Activated CD4-positive, alpha-beta T cell treated with anti-CD3 and anti-CD28 coated beads, Interleukin-2, amount 50 U/mL, for 1 hour (primary cell): Measurements from ENCODE around the gene UTP15.

ENCODE experiments used
- DNase-seq: peaks from one replicate; pipeline ENCODE4 v3.0.0-alpha.2; 2020

The UTP15 gene

GRCh38 chr5:73565139-73565968, at the start of gene UTP15, which contains the start of gene ANKRA2:
TSS of gene UTP15 (plus strand) at chr5:73565743. CDS start at chr5:73567345, 1,602 bp downstream.
TSS of gene ANKRA2 (minus strand) at chr5:73565639. CDS start at chr5:73562881, 2,758 bp downstream.
- peak; percentile 100 for DNase-seq

GRCh38 chr5:73519531-73520283, 45.8 kb upstream of the UTP15 start:
- peak; percentile 58 for DNase-seq

DNA sequence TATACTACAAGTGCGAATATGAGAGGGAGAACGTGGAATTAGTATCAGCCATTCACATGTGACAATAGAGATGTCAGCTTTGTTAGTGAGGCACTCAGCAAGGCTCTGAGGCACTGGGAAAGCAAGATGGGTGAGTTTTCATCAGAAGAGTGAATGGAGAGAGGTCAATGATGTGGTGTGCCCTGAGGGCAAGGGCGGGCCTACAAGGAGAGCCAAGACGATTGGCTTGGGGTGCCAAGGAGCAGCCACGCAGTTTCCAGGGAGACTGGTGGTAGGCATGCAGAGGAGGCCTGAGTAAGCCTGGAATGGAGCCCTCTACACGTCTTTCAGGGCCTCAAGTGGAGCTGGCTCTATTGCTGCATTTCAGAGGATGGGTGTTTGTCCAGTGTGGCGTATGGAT, 42.6 kb upstream of the UTP15 start:
- no peak for DNase-seq

GRCh38 chr5:73523861-73524260, 41.7 kb upstream of the UTP15 start:
- DNase-seq, result no peak

DNA sequence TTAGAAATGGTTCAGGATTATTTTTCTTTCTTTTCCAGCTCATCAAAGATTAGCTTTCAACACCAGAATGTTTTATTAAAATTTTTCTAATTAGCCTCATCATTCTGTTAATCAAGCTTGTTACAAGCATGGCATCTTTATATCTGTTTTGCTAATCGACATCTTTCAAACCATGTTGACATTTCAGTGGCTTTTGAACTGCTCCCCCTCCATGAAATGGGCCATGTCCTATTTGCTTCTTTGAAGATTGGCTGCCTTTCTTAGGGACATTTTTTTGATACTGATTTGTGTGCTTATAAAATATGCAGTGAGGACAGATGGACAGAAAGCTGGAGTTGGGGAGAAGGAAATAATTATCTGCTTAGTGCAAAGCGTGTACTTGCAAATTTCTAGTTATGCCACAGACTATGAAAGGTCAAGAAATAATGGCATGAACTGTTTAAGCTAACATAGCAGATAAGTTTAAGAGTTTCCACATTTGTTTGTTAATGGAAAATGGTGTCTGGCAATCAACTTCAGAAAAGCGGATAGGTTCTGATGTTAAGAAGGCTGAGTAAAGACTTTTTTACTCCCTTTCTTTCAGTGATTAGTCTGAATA, 39.8 kb upstream of the UTP15 start:
- no peak for DNase-seq

GRCh38 chr5:73528248-73528647, 37.3 kb upstream of the UTP15 start:
- DNase-seq, result no peak

DNA sequence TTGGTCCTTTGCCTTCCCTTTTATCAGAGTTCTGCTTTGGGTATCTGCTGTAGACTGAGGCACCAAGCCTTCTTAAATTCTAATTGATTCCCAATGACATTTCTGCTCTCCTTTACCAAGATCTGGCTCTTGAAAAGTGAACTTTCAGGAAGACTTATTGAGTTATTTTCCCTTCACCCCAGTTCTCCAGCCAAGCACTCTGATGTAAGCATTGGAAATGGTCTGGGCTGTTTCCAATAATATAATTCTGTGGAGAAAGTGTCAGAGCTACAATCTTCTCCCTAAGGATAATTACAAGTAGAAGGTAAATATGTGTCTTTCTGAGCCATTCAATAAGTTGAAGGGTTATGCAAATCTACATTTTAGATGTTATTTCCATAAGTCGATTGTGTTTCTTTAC, 36.5 kb upstream of the UTP15 start:
- no peak for DNase-seq

- no peak for DNase-seq
These were observed 34.2 kb upstream of the UTP15 start for GRCh38 chr5:73531356-73531755.

DNA sequence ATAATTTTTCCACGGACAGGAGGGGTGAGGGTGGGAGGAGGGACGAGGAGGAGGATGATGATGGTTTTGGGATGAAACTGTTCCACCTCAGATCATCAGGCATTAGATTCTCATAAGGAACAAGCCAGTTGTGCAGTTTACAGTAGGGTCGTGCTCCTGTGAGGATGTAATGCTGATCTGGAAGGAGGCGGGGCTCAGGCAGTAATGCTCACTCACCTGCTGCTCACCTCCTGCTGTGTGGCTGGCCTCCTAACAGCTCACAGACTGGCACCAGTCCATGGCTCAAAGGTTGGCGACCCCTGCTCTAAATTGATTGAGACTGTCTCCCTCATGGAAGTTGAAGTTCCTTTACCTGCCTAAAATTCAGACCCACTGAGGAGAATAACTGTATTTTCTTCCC, 33.3 kb upstream of the UTP15 start:
- no peak for DNase-seq

GRCh38 chr5:73534011-73534644, 31.4 kb upstream of the UTP15 start:
- DNase-seq, result no peak

DNA sequence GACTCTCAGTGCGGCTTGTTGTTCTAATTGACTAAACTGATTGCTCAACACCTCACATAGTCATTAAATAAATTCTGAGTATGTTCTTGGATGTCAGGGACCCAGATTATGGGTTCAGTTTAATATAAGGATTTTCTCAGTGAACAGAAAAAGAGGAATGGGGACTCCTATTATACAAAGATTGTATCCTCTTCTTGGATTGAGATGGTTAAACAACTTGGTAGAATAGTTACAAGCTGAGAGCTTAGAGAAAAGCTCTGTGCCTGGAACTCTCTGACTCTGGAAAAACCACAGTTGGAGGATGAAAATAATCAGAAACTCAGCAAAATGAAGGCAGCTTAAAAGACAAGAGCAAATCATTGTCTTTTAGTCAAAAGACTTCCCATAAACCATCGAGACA, 30.6 kb upstream of the UTP15 start:
- DNase-seq, result no peak

DNA sequence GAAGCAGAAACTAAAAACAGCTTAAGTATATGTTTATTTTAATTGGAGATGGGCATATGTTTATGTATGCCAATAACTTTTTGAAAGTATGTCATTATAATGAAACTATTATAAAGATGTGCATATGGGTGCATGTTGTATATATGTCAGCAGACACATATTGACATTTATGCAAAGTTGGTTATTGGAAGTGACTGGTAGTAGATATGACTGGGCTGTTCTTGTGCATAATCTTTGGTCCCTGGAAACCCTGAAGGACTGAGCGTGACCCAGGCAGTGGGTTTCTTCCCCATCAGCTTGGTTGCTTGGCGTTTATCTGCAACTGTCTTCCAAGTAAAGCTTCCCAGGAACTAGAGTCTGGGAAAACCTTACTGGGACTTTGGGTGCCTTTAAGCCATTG, 25.8 kb upstream of the UTP15 start:
- DNase-seq, result no peak

- DNase-seq, result no peak
These were observed 25.4 kb upstream of the UTP15 start for GRCh38 chr5:73540192-73540591.

GRCh38 chr5:73542020-73542419, 23.5 kb upstream of the UTP15 start:
- DNase-seq, result no peak

DNA sequence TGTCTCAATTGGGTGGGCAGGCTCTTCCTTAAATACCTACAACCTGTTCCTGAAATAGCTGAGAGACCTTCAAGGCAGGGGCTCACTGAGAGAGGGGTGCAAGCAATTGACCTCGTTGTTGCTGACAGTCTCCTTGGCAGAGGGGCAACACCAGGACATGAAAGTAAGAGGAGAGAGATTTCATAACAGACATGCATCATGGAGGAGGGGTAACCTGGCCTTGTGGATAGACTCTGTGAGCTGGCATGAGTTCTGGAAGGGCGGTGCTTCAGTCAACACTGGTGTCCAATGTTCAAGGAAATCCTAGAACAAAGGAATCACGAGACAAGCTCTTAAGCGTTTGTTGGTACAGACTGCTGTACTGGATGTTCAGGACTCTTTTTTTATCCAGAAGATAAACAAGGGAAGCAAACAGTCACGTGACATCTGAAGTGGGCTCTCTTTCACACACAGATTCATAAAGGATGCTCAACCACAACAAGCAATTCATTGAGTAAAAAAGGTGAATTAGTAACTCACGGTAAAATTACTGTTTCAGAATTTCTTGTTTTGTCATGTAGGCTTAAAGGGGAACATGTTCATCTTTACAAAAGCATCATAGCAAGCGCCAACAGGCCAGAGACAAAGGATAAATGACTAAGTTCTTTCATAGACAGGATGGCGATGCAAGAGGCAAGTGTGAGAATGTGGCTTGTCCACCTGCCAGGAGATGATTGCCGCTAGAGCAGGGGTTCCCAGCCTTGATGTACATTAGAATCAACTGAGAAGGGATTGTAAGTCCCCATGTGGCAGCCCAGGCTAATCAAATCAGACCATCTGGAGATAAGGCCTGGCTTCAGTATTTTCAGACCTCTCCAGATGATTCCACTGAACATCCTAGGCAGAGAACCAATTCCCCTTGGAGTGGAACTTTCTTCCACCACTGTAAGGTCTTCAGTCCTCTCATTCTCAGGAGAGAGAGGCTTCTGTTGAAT, 20.8 kb upstream of the UTP15 start:
- no peak for DNase-seq

GRCh38 chr5:73545403-73545779, 20.2 kb upstream of the UTP15 start:
- no peak for DNase-seq

- DNase-seq, result no peak
These were observed 15.5 kb upstream of the UTP15 start for GRCh38 chr5:73550016-73550415.

DNA sequence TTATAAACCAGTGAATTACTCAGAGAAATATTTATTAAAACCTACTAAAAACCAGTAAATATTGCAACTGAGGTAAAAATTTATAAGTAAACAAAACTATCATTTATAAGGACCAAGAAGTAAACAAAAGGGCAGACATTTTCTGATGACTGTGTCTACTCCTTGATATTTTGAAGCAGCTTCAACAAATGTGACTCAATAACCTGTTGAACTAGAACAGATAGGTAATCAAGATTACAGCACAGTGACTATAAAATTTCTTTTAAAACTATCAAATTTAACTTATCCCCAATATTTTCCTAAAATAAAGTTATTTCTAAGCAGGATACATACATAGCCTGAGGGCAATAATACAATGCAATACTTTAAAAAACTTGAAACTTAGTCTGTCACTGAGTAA, 12.9 kb upstream of the UTP15 start:
- no peak for DNase-seq

GRCh38 chr5:73558950-73559349, 6.6 kb upstream of the UTP15 start:
- DNase-seq, result no peak

- DNase-seq, result no peak
These were observed 1.5 kb upstream of the UTP15 start for GRCh38 chr5:73564018-73564417.

- DNase-seq, result peak; percentile 4
These were observed 868 bp upstream of the UTP15 start for GRCh38 chr5:73564675-73565074.

DNA sequence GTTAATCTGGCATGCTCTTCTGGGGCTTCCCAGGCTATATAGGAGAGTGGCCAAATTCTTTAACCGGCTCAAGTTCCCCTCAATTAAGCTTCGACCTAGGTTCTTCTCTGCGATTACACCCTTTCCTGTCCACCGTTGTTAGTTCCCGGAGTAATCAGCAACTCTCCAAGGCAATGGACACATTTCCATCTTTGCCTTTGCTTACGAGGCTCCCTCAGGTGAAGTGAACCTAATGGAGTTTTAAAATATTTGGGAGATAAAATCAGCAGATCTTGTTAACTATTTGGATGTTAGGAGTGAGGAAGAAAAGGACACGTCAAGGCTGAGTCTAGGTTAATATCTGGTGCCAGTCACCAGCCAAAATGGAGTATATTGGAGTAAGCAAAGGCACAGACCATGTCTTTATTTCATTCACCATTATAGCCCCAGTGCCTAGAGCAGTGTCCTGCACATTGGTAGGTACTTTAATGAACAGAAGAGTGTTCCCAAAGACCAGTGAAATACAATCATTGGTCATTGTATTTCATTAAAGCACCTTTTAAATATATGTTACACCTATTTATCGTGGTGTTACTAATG, 515 bp downstream of the UTP15 start:
- no peak for DNase-seq
